NOMO-1 treated with dmso at 0.1 percent for 144 hours (cell line): Measurements from ENCODE around the gene ALDH2.
"Not testable (repeated sequence)": the region's sequence is repeated elsewhere in the genome, so short reads cannot be mapped to it uniquely, and the experiment has no call there.

Experiments used
- DNase-seq: peaks from one replicate; lab custom pipeline; 2025; ENCODE audit not compliant: unreplicated experiment; lab: John Stamatoyannopoulos, UW

Gene ALDH2

DNA sequence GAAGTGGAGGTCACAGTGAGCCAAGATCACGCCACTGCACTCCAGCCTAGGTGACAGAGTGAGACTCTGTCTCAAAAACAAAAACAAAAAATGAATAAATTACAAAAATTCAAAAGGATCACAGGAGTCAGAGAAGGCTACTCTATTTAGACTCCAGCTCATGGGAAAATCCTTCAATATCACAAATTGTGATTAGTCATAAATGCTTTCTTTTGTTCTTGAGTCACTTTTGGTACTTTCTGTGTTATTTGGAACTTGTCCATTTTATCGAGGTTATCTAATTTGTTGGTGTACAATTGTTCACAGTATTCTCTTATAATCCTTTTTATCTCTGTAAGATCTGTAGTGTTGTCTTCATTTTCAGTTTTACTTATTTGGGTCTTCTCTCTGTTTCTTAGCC is 18.9 kb downstream of the ALDH2 start:
- DNase-seq: no peak

DNA sequence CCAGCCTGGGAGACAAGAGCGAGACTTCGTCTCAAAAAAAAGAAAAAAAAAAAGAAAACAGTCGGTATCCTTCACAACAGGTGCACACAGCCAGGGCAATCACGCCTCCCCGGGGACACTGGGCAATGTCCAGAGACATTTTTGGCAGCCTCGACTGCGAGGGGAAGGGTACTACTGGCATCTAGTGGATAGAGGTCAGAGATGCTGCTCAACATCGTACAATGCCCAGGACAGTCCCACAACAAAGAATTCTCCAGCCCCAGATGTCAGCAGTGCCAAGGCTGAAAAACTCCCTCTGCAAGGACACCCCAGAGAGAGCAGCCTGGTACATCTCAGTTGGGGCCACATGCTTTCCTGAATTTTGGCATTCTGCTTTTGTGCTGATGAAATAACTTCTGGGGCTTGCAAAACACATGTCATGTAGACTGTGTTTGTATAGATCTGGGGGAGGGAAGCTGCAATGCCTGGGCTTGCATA is 21.5 kb downstream of the ALDH2 start:
- DNase-seq: no peak

DNA sequence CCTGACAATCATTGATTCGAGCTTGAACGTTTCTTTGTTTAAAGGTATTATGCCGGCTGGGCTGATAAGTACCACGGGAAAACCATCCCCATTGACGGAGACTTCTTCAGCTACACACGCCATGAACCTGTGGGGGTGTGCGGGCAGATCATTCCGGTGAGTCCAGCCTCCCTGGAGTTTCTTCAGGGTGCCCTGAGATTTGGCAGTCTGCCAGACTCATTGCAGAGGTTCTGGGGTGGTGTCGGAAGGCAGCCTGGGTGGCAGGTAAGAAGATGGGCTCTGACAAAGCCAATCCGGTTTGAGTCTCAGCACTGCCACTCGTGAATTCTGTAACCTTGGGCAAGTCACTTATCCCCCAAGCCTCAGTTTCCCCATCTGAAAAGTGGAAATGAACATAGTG is 23.0 kb downstream of the ALDH2 start:
- DNase-seq: no peak

DNA sequence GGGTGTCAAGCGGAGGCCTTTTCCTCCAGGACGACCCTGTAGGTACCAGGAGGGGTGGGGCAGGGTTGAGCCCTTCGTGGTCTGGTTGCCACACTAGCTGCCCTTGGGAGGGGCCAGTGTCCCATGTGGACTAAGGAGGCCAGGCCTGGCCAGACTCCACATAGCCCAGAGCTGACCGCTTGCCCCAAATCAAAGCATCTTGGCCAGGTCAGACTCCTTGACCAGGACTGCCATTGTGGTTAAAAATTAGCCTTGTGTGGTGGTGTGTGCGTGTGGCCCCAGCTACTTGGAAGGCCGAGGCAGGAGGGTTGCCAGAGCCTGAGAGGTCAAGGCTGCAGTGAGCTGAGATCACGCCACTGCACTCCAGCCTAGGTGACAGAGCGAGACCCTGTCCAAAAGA is 24.8 kb downstream of the ALDH2 start:
- no peak for DNase-seq

DNA sequence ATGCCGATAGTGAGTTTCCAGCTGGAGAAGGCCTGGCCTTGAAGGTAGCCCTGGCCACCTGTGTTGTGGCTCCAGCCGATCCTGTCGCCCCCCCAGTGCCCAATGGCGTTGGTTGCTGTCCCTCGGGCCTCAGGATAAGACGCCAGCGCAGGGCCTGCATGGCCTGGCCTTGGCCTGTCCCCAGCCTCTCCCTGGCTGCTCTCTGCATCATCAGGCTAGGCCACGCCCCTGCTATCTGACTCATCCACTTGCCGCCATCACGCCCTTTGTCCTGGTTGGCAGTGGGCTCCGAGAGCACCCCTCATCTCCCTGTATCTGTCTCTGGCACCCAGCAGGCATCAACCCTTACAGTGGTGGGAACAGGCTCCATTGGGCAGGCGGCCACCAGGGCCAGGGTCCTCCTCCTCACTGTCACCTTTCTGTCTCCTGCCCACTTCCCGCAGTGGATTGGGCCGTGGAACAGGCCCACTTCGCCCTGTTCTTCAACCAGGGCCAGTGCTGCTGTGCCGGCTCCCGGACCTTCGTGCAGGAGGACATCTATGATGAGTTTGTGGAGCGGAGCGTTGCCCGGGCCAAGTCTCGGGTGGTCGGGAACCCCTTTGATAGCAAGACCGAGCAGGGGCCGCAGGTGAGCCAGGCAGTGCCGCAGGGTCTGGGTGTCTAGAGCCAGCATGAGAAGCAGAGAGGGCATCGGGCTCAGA is 25.6 kb downstream of the ALDH2 start:
- no peak for DNase-seq

DNA sequence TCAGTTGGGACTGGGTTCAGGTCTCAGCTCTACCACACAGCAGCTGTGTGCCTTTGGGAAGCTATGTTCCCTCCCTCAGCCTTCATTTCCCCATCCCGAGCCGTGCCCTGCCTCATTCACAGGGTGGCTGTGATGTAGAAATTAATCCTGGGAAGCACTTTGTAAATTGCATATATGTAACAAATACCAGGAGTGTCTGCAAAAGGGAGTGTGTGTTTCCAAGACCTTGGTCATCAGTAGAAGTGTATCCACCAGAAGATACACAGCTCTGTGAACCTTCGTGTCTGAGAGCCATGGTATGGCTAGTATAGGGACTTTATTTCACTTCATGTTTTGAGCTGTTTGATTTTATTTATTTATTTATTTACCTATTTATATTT is 26.1 kb downstream of the ALDH2 start:
- DNase-seq: no peak

DNA sequence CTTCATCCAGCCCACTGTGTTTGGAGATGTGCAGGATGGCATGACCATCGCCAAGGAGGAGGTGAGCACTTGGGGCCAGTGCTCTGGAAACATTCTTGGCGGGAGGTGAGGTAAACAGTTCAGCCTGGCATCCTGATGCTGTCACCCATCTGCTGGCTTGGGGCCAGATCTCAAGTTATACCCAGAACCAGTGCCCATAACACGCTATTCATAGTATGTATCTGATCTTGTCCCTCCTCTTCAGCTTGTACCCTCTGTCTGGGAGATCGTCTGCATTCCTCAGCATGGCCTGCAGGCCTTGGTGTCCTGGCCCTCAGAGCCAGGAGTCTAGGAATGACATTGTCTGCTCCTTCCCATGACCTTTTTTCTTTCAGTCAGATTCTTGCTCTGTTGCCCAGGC is 31.4 kb downstream of the ALDH2 start:
- DNase-seq: no peak

DNA sequence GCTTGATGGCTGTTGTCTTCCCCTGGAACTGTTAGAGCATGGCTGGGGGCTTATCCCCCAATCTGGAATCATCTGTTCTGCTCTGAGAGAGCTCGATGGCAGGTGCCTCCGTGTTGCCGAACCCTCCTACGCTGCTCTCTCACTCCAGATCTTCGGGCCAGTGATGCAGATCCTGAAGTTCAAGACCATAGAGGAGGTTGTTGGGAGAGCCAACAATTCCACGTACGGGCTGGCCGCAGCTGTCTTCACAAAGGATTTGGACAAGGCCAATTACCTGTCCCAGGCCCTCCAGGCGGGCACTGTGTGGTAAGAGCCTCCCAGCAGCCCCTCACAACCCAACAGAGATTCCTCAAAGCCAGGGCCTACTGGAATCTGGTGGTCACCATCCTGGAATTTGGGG is 33.0 kb downstream of the ALDH2 start:
- no peak for DNase-seq

DNA sequence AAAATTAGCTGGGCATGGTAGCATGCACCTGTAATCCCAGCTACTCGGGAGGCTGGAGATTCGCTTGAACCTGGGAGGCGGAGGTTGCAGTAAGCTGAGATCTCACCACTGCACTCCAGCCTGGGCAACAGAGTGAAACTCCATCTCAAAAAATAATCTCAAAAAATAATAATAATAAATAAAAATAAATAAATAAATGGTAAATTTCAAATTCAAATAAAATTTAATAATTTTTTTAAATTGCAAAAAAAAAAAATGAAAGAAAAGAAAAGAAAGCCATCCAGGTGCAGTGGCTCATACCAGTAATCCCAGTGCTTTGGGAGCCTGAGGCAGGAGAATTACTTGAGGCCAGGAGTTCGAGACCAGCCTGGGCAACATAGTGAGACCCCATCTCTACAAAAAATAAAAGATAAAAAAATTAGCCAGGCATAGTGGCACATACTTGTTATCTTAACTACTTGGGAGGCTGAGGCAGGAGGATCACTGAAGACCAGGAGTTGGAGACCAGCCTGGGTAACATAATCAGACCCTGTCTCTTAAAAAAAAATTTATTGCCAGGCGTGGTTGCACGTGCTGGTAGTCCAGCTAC is 36.4 kb downstream of the ALDH2 start:
- no peak for DNase-seq

DNA sequence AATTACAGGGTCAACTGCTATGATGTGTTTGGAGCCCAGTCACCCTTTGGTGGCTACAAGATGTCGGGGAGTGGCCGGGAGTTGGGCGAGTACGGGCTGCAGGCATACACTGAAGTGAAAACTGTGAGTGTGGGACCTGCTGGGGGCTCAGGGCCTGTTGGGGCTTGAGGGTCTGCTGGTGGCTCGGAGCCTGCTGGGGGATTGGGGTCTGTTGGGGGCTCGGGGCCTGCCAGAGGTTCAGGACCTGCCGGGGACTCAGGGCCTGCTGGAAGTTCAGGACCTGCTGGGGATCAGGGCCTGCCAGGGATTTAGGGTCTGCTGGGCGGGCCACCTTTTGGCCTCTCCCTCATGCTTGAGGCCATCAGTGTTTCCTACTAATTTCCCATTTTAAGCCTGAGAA is 37.1 kb downstream of the ALDH2 start:
- no peak for DNase-seq

DNA sequence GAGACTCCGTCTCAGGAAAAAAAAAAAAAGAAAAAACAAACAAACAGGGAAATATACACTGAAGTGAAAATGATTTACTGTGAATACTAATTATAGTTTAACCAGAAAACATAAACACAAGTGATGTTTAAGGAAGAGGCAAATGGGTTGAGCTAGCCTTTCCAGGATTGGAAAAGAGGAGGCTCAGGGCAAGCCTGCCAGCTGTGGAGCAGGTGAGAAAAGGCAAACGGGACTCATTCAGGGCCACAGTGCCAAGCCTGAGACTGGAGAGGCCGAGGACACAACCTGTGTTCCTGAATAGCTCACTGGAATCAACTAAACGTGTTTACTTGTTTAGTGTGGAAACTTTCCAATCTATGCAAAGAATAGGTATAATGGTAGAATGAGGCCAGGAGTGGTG is 39.6 kb downstream of the ALDH2 start:
- DNase-seq: no peak

DNA sequence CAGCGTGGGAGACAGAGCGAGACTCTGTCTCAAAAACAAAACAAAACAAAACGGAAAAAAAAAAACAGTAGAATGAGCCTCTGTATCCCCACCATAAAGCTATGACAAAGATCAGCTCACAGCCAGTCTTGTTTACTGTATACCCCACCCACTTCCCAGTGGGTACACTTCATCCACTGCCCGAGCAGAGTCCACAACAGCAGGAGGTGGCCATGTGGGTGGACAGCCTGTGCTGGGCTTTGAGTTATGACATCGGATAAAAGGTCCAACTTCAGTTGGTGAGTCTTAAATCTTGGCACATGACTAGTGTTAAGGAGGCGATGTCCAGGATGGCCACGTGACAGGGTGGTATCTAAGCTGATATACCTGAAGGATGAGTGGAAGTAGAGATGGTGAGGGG is 40.5 kb downstream of the ALDH2 start:
- no peak for DNase-seq

DNA sequence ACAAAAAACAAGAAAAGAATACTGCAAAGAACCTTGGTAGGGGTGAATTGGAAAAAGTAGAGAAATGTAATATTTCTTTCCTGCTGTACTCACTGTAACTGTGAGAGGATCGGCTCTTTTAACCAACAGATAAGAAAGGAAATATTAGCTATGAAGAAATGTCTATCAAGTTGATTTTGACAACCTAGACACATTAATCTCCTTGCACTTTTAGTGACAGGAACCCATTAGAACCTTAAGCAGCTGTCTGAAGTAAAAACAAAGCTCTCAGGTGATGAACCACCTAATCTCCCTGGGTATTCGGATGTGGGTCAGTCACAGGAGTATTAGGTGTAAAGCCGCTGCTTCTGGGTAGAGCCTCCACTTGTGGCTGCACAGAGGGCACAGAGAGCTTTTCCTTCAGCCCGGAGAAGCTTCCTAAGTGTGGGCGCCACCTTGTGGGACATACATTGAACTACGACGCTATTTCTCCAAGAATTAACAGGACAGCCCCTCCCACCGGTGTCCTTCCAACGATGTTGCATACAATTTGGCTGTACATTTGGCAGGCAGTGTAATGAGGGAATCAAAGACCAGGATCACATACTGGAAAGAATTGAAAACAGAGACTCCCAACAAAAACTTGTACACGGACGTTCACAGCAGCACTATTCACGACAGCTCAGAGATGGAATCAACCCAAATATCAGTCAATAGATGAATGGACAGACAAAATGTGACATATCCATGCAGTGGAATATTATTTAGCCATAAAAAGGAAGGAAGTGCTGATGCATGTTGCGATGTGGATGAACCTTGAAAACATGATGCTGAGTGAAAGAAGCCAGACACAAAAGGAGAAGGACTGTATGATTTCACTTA is 46.4 kb downstream of the ALDH2 start:
- peak; percentile 70 for DNase-seq

DNA sequence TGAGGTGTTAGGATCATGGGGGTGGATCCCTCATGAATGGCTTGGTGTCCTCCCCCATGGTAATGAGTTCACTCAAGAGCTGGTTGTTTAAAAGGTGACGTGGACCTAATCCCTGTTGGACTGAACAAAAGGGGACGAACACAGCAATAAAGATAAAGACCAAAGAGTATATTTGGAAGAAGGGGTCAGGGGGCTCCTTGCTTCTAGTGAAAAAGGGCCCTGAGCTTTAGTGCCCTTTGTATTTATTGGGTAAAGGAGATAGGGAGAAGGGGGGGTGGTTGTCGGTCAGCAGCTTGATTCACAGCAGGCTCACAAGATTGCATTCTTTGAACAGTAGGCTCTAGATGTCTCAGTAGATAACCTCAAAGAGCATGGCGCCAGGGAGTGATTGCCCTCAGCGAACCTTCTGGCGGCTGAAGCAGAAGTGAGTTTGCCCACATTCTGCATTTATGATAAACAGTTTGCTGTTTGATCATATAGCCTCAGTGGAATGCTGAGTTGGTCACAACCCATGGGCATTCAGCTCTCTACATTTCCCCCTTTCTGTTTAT is 49.4 kb downstream of the ALDH2 start:
- no peak for DNase-seq

DNA sequence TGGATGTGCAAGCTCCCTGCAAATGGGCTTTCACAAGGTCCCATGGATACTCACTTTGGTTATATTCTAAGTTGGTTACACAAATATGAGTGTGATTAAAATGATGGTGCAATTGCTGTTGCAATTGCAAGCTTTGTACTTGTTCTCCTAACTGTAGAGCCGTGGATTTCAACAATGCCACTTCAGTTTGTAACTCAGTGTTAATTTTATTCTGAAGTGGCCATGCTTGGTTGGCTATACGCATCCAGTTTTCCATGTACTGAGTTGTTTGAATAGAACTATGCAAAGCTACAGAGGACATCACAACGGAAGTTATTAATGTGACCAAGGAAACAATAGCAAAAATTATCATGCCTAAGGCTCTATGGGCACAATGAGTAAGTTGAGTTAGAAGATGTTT is 50.2 kb downstream of the ALDH2 start:
- not testable (repeated sequence) for DNase-seq

DNA sequence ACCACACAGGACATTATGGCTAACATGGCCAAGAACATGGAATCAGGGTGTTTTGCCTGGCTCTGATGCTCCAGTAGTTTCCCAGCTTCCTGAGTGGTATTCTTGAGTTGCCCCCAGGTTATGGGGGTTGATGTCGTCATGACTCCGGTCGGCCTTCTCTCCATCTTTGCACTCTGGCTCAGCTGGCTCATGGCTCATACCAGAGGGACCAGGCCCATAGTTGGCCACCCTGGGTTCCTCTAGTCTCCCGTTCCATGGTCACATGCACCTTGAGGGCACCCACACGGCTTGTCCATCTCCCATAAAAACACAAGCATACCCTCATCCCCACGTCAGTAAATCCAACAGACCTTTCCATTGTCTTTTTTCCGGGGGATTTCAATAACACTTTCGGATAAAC is 51.6 kb downstream of the ALDH2 start:
- no peak for DNase-seq

DNA sequence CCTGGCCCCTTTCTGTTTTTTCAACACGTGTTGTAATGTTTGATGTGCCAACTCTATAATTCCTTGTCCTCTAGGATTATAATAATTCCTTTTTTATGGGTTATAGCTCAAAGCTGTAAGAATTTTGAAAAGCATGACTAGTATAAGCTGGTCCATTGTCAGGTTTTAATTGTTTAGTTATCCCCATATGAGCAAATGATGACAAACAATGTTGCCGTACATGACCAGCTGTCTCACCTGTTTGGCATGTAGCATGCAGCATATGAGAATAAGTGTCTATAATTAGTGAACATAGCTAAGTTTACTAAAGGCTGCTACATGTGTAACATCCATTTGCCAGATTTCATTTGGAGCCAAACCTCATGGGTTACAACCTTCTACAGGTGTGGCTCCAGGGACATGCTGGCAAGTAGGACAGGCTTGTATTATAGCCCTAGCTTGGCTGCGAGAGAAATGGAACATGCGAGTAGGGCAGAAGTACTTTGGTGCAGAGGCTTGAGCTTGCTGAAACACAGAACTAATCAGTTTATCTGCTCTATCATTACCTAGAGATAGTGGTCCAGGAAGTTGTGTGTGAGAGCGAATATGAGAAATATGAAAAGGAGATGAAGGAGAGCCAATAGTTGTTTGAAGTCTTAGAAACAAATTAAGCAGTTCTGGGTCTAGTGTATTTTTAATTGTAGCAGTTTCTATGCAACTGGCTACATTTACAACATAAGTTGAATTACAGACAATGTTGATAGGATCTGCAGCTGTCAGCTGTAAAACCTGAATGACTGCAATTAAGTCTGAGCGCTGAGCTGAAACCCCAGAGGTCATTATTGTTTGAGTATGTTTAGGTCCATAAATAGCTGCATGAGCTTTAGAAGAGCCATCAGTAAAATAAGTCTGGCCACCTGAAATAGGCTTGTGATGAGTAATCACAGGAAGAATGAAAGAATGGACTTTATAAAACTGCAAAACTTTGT is 52.7 kb downstream of the ALDH2 start:
- DNase-seq: no peak

DNA sequence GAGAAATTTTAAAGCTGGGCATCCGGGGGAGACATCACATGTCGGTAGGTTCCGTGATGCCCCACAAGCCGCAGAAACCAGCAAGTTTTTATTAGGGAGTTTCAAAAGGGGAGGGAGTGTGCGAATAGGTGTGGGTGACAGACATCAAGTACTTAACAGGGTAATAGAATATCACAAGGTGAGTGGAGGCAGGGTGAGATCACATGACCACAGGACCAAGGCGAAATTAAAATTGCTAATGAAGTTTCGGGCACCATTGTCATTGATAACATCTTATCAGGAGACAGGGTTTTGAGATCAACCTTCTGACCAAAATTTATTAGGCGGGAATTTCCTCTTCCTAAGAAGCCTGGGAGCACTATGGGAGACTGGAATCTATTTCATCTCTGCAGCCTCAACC is 54.1 kb downstream of the ALDH2 start:
- not testable (repeated sequence) for DNase-seq

DNA sequence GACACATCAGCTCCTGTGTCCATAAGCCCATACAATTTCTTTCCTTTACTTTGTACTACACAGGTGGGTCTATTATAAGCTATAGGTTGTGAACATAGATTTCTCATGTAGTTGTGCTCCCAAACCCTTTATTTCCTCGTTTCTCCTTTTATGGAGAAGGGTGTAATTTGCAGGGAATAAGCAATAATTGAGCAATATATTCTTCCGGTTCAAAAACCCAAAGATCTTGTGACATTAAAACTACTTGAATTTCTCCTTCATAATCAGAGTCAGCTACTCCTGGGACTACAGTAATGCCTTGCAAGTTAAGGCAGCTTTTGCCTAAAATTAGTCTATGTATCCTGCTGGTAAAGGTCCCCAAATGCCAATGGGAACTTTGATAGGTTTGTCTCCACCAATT is 56.2 kb downstream of the ALDH2 start:
- no peak for DNase-seq

DNA sequence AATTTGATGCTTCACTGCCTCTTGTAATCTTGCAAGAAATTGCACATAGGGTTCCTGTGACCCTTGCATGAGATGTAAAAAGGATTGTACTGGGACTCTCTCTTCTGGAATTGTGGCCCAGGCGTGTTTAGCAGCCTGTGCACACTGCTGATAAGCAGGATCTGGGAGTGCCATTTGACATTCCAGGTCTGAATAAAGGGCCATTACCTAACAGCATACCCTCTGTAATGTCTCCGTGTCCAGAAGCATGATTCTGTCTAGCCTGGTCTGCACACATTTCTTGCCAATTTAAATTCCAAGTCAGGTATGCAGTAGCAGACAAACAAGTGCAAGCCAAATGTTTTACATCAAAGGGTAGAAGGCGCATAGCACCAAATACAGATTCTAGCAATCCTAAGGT is 57.2 kb downstream of the ALDH2 start:
- DNase-seq: no peak

DNA sequence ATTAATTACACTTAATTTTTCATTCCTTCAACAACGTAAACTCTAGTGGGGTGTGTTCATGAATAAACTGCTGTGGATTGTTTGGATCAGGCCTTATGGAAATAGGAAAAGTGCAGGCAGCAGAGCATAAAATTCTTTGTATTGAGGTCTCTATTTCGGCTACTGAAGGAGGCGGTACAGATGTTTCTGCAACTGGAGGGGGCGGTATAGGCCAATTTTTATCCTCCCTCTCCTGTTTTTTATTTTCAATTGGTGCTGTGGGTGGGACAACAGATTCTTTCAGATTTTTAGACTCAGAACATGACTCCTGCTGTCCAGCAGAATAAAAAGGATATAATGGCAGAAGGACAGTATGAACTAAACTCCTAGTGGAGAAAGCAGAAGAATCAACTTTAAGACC is 57.6 kb downstream of the ALDH2 start:
- peak; percentile 22 for DNase-seq
